OCI-LY3 (cell line): ENCODE measurements around the gene RLIM.

Experiments
- H2AFZ ChIP-seq: fragments of 200-600, 300-600 bp; shearing (Covaris generic); 2 replicates; pipeline ENCODE4 v1.6.0; 2014; ENCODE audit warnings: antibody characterized with exemption, low read depth, low read length
- H3K27ac ChIP-seq: fragments of 200-600, 300-600 bp; sonication (generic); 2 replicates; pipeline ENCODE4 v1.5.1; 2014; ENCODE audit warnings: mild to moderate bottlenecking, low read length, moderate library complexity, mixed read lengths
- H3K27me3 ChIP-seq: fragments of 200-600, 300-600 bp; sonication (generic); 2 replicates; pipeline ENCODE4 v1.6.1; 2014; ENCODE audit warnings: low read depth, low read length, mixed read lengths
- H3K36me3 ChIP-seq: fragments of 200-600, 300-600 bp; sonication (generic); replicated peaks from 2 replicates; pipeline ENCODE3; 2014; ENCODE audit warnings: low read depth, low read length, mixed read lengths
- H3K4me1 ChIP-seq: fragments of 300-600, 200-600 bp; sonication (generic); 2 replicates; pipeline ENCODE4 v1.6.1; 2014; ENCODE audit warnings: low read length, mixed read lengths
- H3K4me2 ChIP-seq: fragments of 200-600, 300-600 bp; sonication (generic); 2 replicates; pipeline ENCODE4 v1.6.1; 2014; ENCODE audit warnings: low read length, mixed read lengths
- H3K4me3 ChIP-seq: fragments of 300-600, 200-600 bp; sonication (generic); 2 replicates; pipeline ENCODE4 v1.5.1; 2014; ENCODE audit warnings: antibody characterized with exemption, mild to moderate bottlenecking, low read length, moderate library complexity
- H3K79me2 ChIP-seq: fragments of 300-600, 200-600 bp; shearing (Covaris generic); 2 replicates; pipeline ENCODE4 v1.6.1; 2014; ENCODE audit warnings: mild to moderate bottlenecking, low read length, mixed read lengths
- H3K9ac ChIP-seq: fragments of 300-600, 200-600 bp; shearing (Covaris generic); 2 replicates; pipeline ENCODE4 v1.6.0; 2014; ENCODE audit warnings: mild to moderate bottlenecking, low read length, moderate library complexity
- H3K9me3 ChIP-seq: fragments of 200-600, 300-600 bp; shearing (Covaris generic); 2 replicates; pipeline ENCODE4 v1.6.1; 2014; ENCODE audit warnings: low read length, mixed read lengths; ENCODE audit not compliant: insufficient read depth
- H4K20me1 ChIP-seq: fragments of 200-600, 300-600 bp; sonication (generic); 2 replicates; pipeline ENCODE4 v1.6.1; 2016; ENCODE audit warnings: low read length, mixed read lengths; ENCODE audit not compliant: insufficient read depth
- CTCF ChIP-seq: fragments of 200-600, 300-600 bp; sonication (generic); IDR thresholded peaks from 2 replicates; pipeline ENCODE4 v1.5.1; 2014; ENCODE audit warnings: antibody characterized with exemption, low read length, low read depth
- EZH2phosphoT487 ChIP-seq: fragments of 200-600 bp; shearing (Covaris generic); IDR thresholded peaks from 2 replicates; pipeline ENCODE4 v1.6.1; 2018; ENCODE audit warnings: antibody characterized with exemption, mixed run types, low read depth

RLIM gene

GRCh38 chrX:74536152-74536831 lies 78.1 kb downstream of the RLIM start:
- Histone ChIP-seq H3K9ac (peak overlapping the region; percentile 61; the same call in 1 of the 2 replicates), H3K4me1 (peaks cover 17% of the 10 kb centered on the region), H2AFZ (peak overlapping the region; percentile 78), H4K20me1 (no peaks in the 10 kb centered on the region), H3K27me3 (no peaks in the 10 kb centered on the region), H3K27ac (no peak overlapping the region), H3K4me2 (peak overlapping the region; percentile 94), H3K36me3 (no peaks in the 10 kb centered on the region), H3K4me3 (peak overlapping the region; percentile 85), H3K9me3 (no peaks in the 10 kb centered on the region), H3K79me2 (no peaks in the 10 kb centered on the region)
- TF ChIP-seq EZH2phosphoT487 = no peak
- TF ChIP-seq CTCF = no peak

- Histone ChIP-seq H4K20me1 (no peaks in the 10 kb centered on the region), H2AFZ (peak overlapping the region; percentile 78), H3K27me3 (no peaks in the 10 kb centered on the region), H3K27ac (no peak overlapping the region), H3K79me2 (no peaks in the 10 kb centered on the region), H3K4me3 (peak overlapping the region; percentile 85), H3K36me3 (no peaks in the 10 kb centered on the region), H3K9ac (peak overlapping the region; percentile 61), H3K4me1 (peaks cover 17% of the 10 kb centered on the region), H3K4me2 (peak overlapping the region; percentile 94), H3K9me3 (no peaks in the 10 kb centered on the region)
- TF ChIP-seq CTCF (peak; percentile 78), EZH2phosphoT487 (no peak)
These were observed 78.8 kb downstream of the RLIM start for GRCh38 chrX:74535408-74536151.
